ENCODE measurements around the gene LRRC15. TPM values are rescaled to one million over a fixed set of nuclear protein-coding genes. Genes with fewer than 3 reads are reported as not detected.

Gene LRRC15
- total RNA-seq, 1 experiment from 2014 or later: 0.07 TPM

- DNase-seq (ENCODE audit: low spot score): no peak
- Mint-ChIP-seq H3K4me3 (no peak overlapping the region), H3K27me3 (ENCODE audit: low read depth) (no peaks in the 10 kb centered on the region), H3K27ac (peak overlapping the region; percentile 60), H3K4me1 (no peaks in the 10 kb centered on the region), H3K36me3 (peaks cover 15% of the 10 kb centered on the region), H3K9me3 (no peaks in the 10 kb centered on the region)
- ChIA-PET POLR2A (no interaction called here), CTCF (interaction anchor here (0.8 to 2.5 kb wide), 4 partner anchors 10 to 70 kb away, joined by 3 to 7 read pairs (median 4); no protein-coding TSS in a partner anchor)
- ATAC-seq: no peak
- TF ChIP-seq OVOL2 (CRISPR knock-in tag; IDR thresholded peaks at IDR 0.05; ENCODE audit: borderline replicate concordance): no peak
These were observed 36.2 kb upstream of the LRRC15 start for GRCh38 chr3:194405766-194406165.

DNA sequence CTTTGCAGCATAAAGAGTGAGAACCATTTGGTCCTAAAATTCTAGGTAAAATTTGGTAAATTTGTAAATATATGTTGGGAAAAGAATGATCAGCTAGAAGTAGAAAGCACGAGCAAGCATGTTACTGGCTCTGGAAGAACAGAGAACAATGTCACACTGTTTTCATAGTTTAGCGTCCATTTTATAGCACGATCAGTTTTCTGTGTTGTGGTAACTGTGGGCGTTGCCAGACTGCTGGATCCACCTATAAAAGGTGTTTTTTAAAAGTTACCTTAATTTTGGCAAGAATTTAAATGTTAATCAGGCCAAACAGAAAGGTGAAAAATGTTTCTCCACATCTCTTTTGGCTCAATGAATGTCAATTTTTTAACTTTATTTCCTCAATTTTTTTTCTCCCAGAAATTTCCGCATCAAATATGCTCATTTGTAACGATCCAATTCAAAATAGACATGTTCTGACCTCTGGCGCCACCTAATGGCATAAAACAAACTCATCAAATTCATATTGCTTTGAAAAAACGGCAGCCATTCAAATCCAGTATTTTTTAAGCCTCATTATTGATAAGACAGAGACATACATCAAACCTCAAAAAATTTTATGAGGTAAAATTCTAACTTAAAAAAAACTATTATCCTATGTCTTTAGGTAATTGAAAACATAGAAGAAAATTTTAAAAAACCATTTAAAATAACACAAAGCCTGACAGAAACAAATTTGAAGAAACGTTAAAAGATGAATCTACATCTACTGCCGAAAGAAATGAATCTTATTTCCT lies 35.0 kb upstream of the LRRC15 start:
- H3K4me1 Mint-ChIP-seq: no peaks in the 10 kb centered on the region
- DNase-seq (ENCODE audit: low spot score): no peak
- ChIA-PET CTCF (interaction anchor here (0.8 to 2.0 kb wide), 3 partner anchors 9 to 71 kb away, joined by 3 to 5 read pairs (median 3); no protein-coding TSS in a partner anchor), POLR2A (no interaction called here)
- peaks cover 7% of the 10 kb centered on the region; the same call in 1 of the 2 replicates for H3K27me3 Mint-ChIP-seq (ENCODE audit: low read depth)
- ATAC-seq: no peak
- no peak overlapping the region for H3K27ac Mint-ChIP-seq
- H3K36me3 Mint-ChIP-seq: peaks cover 15% of the 10 kb centered on the region
- H3K9me3 Mint-ChIP-seq: no peaks in the 10 kb centered on the region
- TF ChIP-seq PREB (CRISPR knock-in tag; IDR thresholded peaks at IDR 0.05; ENCODE audit: borderline replicate concordance) (no peak), SMAD4 (CRISPR knock-in tag; IDR thresholded peaks at IDR 0.05) (no peak), E2F1 (CRISPR knock-in tag; IDR thresholded peaks at IDR 0.05) (no peak), ATF1 (CRISPR knock-in tag; IDR thresholded peaks at IDR 0.05) (no peak)
- TF ChIP-seq, protein P1, sequence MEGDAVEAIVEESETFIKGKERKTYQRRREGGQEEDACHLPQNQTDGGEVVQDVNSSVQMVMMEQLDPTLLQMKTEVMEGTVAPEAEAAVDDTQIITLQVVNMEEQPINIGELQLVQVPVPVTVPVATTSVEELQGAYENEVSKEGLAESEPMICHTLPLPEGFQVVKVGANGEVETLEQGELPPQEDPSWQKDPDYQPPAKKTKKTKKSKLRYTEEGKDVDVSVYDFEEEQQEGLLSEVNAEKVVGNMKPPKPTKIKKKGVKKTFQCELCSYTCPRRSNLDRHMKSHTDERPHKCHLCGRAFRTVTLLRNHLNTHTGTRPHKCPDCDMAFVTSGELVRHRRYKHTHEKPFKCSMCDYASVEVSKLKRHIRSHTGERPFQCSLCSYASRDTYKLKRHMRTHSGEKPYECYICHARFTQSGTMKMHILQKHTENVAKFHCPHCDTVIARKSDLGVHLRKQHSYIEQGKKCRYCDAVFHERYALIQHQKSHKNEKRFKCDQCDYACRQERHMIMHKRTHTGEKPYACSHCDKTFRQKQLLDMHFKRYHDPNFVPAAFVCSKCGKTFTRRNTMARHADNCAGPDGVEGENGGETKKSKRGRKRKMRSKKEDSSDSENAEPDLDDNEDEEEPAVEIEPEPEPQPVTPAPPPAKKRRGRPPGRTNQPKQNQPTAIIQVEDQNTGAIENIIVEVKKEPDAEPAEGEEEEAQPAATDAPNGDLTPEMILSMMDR (IDR thresholded peaks at IDR 0.05): peak; percentile 56
- no peak overlapping the region for H3K4me3 Mint-ChIP-seq

DNA sequence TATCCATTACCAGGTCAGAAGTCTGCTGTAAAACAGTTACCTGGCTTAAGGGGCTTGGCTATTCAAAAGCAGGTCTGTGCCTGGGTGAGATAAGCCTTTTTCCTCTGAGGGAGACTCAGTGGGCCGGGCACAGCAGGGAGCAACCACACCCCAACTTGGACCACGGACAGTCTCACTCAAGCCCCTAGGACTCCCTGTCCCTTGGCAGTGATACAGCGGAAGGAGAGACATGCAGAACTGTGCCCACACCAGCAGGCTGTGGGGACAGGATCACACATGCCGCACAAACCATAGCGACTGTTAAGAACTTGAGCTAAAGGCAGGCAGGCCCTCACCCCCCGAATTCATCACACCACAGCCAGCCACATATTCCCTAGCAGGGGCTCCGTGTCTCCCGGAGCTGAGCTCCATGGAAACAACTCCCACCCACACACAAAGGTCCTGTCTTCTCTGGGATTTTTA lies 32.4 kb upstream of the LRRC15 start:
- peaks cover 33% of the 10 kb centered on the region for H3K27me3 Mint-ChIP-seq (ENCODE audit: low read depth)
- H3K36me3 Mint-ChIP-seq: peaks cover 8% of the 10 kb centered on the region; the same call in 1 of the 2 replicates
- POLR2A ChIA-PET: no interaction called here
- DNase-seq (ENCODE audit: low spot score): no peak
- CTCF ChIA-PET: interaction anchor here (1.1 to 1.6 kb wide), 2 partner anchors 61 to 68 kb away, joined by 5 to 6 read pairs; no protein-coding TSS in a partner anchor
- H3K9me3 Mint-ChIP-seq: no peaks in the 10 kb centered on the region
- no peak for ATAC-seq
- TF ChIP-seq, protein P2, sequence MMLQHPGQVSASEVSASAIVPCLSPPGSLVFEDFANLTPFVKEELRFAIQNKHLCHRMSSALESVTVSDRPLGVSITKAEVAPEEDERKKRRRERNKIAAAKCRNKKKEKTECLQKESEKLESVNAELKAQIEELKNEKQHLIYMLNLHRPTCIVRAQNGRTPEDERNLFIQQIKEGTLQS (CRISPR knock-in tag; conservative IDR thresholded peaks at IDR 0.05): no peak
- TF ChIP-seq FOXK1 (CRISPR knock-in tag; IDR thresholded peaks at IDR 0.05) (no peak), MAX (CRISPR knock-in tag; IDR thresholded peaks at IDR 0.05) (no peak), STAT6 (CRISPR knock-in tag; conservative IDR thresholded peaks at IDR 0.05; ENCODE audit: low read depth) (no peak), ZSCAN18 (CRISPR knock-in tag; IDR thresholded peaks at IDR 0.05) (no peak)
- TF ChIP-seq, protein P3, sequence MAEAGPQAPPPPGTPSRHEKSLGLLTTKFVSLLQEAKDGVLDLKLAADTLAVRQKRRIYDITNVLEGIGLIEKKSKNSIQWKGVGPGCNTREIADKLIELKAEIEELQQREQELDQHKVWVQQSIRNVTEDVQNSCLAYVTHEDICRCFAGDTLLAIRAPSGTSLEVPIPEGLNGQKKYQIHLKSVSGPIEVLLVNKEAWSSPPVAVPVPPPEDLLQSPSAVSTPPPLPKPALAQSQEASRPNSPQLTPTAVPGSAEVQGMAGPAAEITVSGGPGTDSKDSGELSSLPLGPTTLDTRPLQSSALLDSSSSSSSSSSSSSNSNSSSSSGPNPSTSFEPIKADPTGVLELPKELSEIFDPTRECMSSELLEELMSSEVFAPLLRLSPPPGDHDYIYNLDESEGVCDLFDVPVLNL (CRISPR knock-in tag; IDR thresholded peaks at IDR 0.05; ENCODE audit: borderline replicate concordance, low read depth): no peak
- no peak overlapping the region for H3K4me3 Mint-ChIP-seq
- H3K4me1 Mint-ChIP-seq: peaks cover 15% of the 10 kb centered on the region
- no peak overlapping the region for H3K27ac Mint-ChIP-seq

Measured in WTC11 (cell line).